ENCODE measurements around the gene CYB561D1.

Gene CYB561D1

DNA sequence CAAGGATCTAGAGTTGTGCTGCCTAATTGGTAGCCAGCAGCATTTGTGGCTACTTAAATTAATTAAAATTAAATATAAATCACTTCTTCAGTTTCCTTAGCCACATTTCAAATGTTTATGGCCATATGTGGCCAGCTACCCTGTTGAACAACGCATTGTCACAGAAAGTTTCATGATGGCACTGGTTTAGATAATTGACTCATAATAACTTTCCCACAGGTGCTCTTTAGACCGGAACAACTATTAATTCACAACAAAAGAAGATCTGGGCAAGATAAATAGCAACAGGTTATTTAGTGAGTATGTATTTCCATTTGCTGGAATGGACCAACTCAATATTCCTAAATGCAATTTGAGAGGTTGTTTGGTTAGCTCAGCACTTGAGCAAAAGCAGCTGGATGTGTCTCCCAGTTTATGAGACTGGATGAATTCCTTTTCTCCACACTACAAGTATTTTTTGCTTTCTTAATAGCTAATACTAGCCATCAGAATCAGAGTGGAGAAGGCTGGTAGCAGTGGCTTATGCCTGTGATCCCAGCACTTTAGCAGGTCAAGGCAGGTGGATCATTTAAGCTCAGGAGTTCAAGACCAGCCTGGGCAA, 19.3 kb downstream of the CYB561D1 start:
- H3K27ac ChIP-seq = no peak overlapping the region
- H3K4me3 ChIP-seq = no peak overlapping the region
- no peaks in the 10 kb centered on the region for H3K9me3 ChIP-seq (ENCODE audit: low read depth, low read length)
- H3K9ac ChIP-seq (ENCODE audit: insufficient read length) = no peak overlapping the region
- no peak for TF ChIP-seq FOXP2 (optimal IDR thresholded peaks at IDR 0.05; ENCODE audit: control extremely low read depth, extremely low read length, insufficient read depth)
- no peaks in the 10 kb centered on the region for H3K36me3 ChIP-seq (ENCODE audit: insufficient read depth, low read length)
- no peak for DNase-seq (ENCODE audit: low read depth, low spot score)

DNA sequence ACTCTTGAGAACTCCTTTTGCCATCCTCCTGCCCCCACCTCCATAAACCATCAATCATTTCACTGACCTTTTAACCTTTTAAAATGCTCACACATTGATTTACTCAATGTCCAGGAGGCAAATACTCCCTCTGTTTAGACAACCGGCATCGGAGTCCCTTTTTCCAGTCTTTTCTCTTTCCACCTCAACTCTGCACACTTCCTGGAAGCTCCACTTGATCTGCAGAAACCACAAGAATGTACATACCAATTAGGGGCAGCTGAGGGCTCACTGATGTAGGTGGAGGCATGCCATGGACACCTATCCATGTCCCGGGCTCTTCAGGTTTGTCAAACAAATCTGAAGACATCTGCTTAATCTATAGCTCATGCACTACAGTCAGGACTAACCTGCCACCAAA, 21.0 kb downstream of the CYB561D1 start:
- Histone ChIP-seq H3K9ac (ENCODE audit: insufficient read length) (no peak overlapping the region), H3K9me3 (ENCODE audit: low read depth, low read length) (no peaks in the 10 kb centered on the region), H3K27ac (no peak overlapping the region), H3K36me3 (ENCODE audit: insufficient read depth, low read length) (no peaks in the 10 kb centered on the region), H3K4me3 (no peak overlapping the region)
- TF ChIP-seq POLR2AphosphoS5 (IDR thresholded peaks at IDR 0.05; ENCODE audit: borderline replicate concordance, low read depth, low read length) (no peak), FOXP2 (optimal IDR thresholded peaks at IDR 0.05; ENCODE audit: control extremely low read depth, extremely low read length, insufficient read depth) (no peak), EZH2 (IDR thresholded peaks at IDR 0.05) (no peak)
- no peak for DNase-seq (ENCODE audit: low read depth, low spot score)

DNA sequence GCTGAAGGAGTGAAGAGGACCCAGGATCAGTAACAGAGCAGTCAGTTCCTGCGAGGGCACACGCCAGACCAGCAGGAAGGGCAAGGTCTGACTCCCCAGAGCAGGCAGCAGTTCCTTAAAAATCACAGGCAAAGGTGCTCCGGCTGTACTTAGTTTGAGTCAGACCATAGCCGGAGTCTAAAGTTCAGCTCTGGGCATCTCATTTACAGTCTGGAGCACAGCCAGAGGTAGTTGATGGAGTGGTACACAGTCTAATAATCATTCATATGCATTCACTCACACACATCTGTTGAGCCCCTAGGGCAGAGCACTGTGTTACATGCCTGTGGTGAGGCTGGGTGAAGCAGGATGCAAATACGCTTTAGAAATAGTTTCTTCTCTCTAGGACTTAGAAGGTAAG, 23.0 kb downstream of the CYB561D1 start:
- Histone ChIP-seq H3K4me3 (peak overlapping the region; percentile 60), H3K27ac (peak overlapping the region; percentile 82), H3K36me3 (ENCODE audit: insufficient read depth, low read length) (no peaks in the 10 kb centered on the region), H3K9me3 (ENCODE audit: low read depth, low read length) (no peaks in the 10 kb centered on the region), H3K9ac (ENCODE audit: insufficient read length) (no peak overlapping the region)
- DNase-seq (ENCODE audit: low read depth, low spot score) = peak; percentile 85
- TF ChIP-seq POLR2AphosphoS5 (IDR thresholded peaks at IDR 0.05; ENCODE audit: borderline replicate concordance, low read depth, low read length) (no peak), FOXP2 (optimal IDR thresholded peaks at IDR 0.05; ENCODE audit: control extremely low read depth, extremely low read length, insufficient read depth) (no peak)

DNA sequence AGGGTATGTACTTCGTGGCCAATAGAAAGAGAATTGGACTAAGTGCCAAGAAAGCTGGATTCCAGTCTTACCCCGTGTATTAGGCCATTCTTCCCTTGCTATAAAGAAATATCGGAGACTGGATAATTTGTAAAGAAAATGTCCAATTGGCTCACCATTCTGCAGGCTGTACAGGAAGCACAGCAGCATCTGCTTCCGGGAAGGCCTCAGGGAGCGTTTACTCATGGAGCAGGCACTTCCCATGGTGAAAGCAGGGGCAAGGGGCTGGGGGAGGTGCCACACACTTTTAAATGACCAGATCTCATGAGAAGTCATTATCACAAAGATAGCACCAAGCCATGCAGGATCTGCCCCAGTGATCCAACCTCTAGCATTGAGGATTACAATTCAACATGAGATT, 23.4 kb downstream of the CYB561D1 start:
- Histone ChIP-seq H3K36me3 (ENCODE audit: insufficient read depth, low read length) (no peaks in the 10 kb centered on the region), H3K27ac (peak overlapping the region; percentile 82), H3K9ac (ENCODE audit: insufficient read length) (no peak overlapping the region), H3K9me3 (ENCODE audit: low read depth, low read length) (no peaks in the 10 kb centered on the region), H3K4me3 (peak overlapping the region; percentile 60)
- DNase-seq (ENCODE audit: low read depth, low spot score) = no peak
- TF ChIP-seq POLR2AphosphoS5 (IDR thresholded peaks at IDR 0.05; ENCODE audit: borderline replicate concordance, low read depth, low read length) = no peak
- no peak for TF ChIP-seq FOXP2 (optimal IDR thresholded peaks at IDR 0.05; ENCODE audit: control extremely low read depth, extremely low read length, insufficient read depth)
- TF ChIP-seq EZH2 (IDR thresholded peaks at IDR 0.05) = no peak

DNA sequence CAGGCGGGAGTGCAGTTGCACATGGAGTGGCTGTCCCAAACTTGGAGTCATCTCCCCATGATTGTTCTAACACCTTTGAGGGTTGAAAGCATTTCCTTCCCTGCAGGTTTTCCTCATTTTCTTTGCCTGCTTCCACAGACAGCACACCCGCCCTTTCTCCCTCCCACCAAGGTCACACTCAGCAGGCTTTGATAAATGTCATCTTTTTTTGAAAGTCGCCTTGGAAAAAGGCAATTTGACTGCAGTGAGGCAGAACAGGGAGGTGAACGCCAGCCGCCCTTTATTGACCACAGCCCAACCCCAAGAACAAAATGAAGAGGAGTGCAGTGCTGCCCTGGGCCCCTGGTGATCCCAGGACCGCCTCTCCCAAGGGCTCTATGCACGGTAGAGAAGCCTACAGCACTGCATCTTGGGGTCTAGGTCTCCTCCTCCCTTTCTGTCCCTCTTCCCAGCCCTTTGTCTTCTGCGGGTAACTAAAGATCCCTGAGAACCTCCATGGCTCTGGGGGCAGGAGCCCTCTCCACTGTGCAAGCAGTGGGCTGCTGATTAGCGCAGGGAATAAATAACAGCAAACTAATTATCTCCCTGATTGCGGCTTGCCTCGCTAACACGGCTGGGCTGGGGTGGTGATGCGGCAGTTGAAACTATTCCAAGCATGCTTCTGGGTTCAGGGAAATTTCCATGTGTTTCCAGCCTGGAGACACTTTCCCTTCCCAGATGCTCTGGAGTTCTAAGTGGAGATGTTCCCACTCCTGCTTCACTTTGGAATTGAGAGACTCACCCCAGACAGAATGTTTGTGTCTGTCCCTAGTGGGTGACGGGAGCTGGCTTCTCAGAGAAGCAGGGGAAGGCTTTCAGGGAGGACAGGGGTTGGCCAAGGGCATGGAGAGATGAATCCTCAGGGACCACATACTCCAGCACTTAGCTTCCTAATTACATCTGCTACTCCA, 27.4 kb downstream of the CYB561D1 start:
- DNase-seq (ENCODE audit: low read depth, low spot score) = no peak
- Histone ChIP-seq H3K9ac (ENCODE audit: insufficient read length) (no peak overlapping the region), H3K27ac (no peak overlapping the region), H3K4me3 (no peak overlapping the region), H3K9me3 (ENCODE audit: low read depth, low read length) (no peaks in the 10 kb centered on the region), H3K36me3 (ENCODE audit: insufficient read depth, low read length) (no peaks in the 10 kb centered on the region)
- no peak for TF ChIP-seq EZH2 (IDR thresholded peaks at IDR 0.05)
- TF ChIP-seq POLR2AphosphoS5 (IDR thresholded peaks at IDR 0.05; ENCODE audit: borderline replicate concordance, low read depth, low read length) = no peak
- TF ChIP-seq FOXP2 (optimal IDR thresholded peaks at IDR 0.05; ENCODE audit: control extremely low read depth, extremely low read length, insufficient read depth) = no peak

DNA sequence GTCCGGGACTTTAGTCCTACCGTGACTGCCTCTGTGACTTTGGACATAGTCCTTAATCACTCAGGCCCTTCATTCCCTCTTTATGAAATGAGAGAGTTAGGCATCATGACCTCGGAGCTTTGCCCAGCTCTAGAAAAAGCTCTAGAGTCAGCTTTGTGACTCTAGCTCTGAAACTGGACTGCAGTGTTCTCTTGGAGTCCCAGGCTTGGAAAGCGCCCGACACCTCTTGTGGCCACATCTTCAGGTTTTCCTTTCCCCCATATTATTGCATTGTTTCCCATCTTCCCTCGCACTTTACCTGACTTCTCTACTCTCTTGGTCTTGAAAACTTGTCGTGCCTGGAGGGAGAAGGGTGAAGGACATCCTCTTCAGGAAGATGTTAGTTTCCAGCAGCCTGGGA, 28.1 kb downstream of the CYB561D1 start:
- no peak overlapping the region for H3K9ac ChIP-seq (ENCODE audit: insufficient read length)
- TF ChIP-seq EZH2 (IDR thresholded peaks at IDR 0.05) (no peak), FOXP2 (optimal IDR thresholded peaks at IDR 0.05; ENCODE audit: control extremely low read depth, extremely low read length, insufficient read depth) (no peak), POLR2AphosphoS5 (IDR thresholded peaks at IDR 0.05; ENCODE audit: borderline replicate concordance, low read depth, low read length) (no peak)
- H3K27ac ChIP-seq = no peak overlapping the region
- no peaks in the 10 kb centered on the region for H3K9me3 ChIP-seq (ENCODE audit: low read depth, low read length)
- no peak for DNase-seq (ENCODE audit: low read depth, low spot score)
- H3K4me3 ChIP-seq = no peak overlapping the region
- H3K36me3 ChIP-seq (ENCODE audit: insufficient read depth, low read length) = no peaks in the 10 kb centered on the region

DNA sequence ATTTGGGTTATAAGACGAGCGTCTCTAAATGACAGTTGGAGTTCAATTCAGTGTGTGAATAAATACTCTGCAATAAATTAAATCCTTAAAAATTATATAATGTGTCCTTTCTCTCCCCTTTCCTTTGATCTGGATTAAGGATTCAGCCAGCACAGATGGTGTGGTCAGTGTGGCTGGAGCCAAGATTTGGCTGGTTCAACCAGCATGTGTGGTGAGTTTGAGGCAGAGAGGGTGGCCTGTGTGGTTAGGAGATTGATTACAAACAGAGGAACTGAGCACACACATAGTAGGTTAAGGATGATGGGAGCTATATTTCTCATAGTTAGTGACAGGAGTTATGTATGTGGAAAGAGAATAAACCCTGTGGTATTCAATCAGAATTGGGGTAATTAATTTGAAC, 29.8 kb downstream of the CYB561D1 start:
- DNase-seq (ENCODE audit: low read depth, low spot score) = no peak
- no peak overlapping the region for H3K4me3 ChIP-seq
- no peak overlapping the region for H3K27ac ChIP-seq

DNA sequence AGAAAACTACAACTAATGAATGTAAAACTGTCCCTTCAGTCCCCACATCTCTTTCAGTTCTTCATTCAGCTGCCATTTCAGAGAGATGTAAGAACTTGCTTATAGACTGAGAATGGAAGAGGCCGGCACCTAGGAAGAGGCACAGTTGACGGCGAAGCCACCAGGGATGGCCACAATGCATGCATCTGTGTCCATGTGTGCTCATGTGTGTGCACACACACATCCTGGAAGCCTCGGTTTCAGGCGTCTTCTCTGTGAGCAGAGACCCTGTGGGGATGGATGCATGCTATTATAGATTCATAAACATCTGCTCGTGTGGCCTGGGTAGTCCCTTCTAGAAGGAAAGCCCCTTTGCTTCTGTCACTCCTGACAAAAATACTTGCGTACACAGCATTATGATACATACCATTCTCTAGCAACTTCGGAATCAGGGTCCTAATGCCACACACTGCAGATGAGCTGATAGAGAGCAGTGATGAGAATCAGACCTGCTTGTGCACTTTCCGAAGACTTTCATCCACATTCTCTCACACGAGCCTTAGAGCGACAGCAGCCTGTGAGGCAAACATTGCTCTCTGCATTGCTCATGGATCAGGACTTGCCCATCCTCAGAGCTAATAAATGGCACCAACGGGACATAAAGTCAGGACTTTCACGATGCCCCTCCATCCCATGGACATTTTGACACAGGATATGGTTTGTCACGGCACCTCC, 33.4 kb downstream of the CYB561D1 start:
- no peak for TF ChIP-seq FOXP2 (optimal IDR thresholded peaks at IDR 0.05; ENCODE audit: control extremely low read depth, extremely low read length, insufficient read depth)
- no peak for TF ChIP-seq POLR2AphosphoS5 (IDR thresholded peaks at IDR 0.05; ENCODE audit: borderline replicate concordance, low read depth, low read length)
- no peak for TF ChIP-seq EZH2 (IDR thresholded peaks at IDR 0.05)
- no peak overlapping the region for H3K4me3 ChIP-seq
- no peak for DNase-seq (ENCODE audit: low read depth, low spot score)

More for the DNA sequence above, 29.8 kb downstream of the CYB561D1 start:
- H3K9me3 ChIP-seq (ENCODE audit: low read depth, low read length) = no peaks in the 10 kb centered on the region
- H3K9ac ChIP-seq (ENCODE audit: insufficient read length) = no peak overlapping the region
- no peaks in the 10 kb centered on the region for H3K36me3 ChIP-seq (ENCODE audit: insufficient read depth, low read length)
- TF ChIP-seq FOXP2 (optimal IDR thresholded peaks at IDR 0.05; ENCODE audit: control extremely low read depth, extremely low read length, insufficient read depth) (no peak), POLR2AphosphoS5 (IDR thresholded peaks at IDR 0.05; ENCODE audit: borderline replicate concordance, low read depth, low read length) (no peak), EZH2 (IDR thresholded peaks at IDR 0.05) (no peak)

More for the DNA sequence above, 33.4 kb downstream of the CYB561D1 start:
- Histone ChIP-seq H3K36me3 (ENCODE audit: insufficient read depth, low read length) (no peaks in the 10 kb centered on the region), H3K9ac (ENCODE audit: insufficient read length) (no peak overlapping the region), H3K9me3 (ENCODE audit: low read depth, low read length) (no peaks in the 10 kb centered on the region), H3K27ac (no peak overlapping the region)

Data from SK-N-MC (cell line).